Adipose tissue (tissue), 3 donors: Measurements from ENCODE around the gene UNC79. TPM values are rescaled to one million over a fixed set of nuclear protein-coding genes. Genes with fewer than 3 reads are reported as not detected.
"Not testable (repeated sequence)": the region's sequence is repeated elsewhere in the genome, so short reads cannot be mapped to it uniquely, and the experiment has no call there.

Source experiments
- H3K27ac ChIP-seq: one replicate; pipeline ENCODE4 v1.5.1; 2013; ENCODE audit warnings: low read depth, low read length
- WGBS, 3 donors: extraction: QIAGEN DNeasy Blood & Tissue Kit; methylation state at CpG; one replicate each; pipeline ENCODE4 v1.1.7; 2013; 5-methylcytosine and 5-hydroxymethylcytosine counted together
- polyA plus RNA-seq, 3 donors: library from polyadenylated mRNA; stranded (reverse); fragments of 200-250 nt; gene quantifications; one replicate each; pipeline ENCODE4 v1.2.3, GENCODE V29; 2013
- donor health status: healthy with polysubstance abuse.
- donor health status: Bipolar disorder and iron deficiency.
- donor health status: healthy.

UNC79 gene
- polyA plus RNA-seq, 3 donors: 0.10 to 0.63 (median 0.11) TPM

DNA sequence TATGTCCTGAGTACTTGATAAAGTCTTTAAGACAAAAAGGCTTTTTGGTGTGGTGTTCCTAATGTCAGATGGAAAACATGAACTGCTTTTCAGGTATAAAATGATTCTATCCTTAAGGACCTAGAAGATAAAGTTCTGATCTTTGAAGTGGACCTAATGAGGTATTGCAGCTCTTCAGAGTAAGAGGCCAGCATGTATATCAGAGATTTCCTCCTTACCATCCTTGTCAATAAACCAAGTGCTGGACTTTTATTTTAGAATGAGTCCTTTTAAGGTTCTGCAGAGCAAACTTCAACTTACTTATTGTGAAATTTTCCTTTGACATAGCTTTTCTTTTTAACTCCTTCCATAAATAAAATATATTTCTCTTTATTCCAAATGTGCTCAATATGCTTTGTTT is 50.1 kb downstream of the UNC79 start:
- no peak overlapping the region for H3K27ac ChIP-seq

- H3K27ac ChIP-seq: no peak overlapping the region
- 32 to 83% (median 36%) methylated on average over 2 of the region's 2 CpGs for WGBS, 3 donors
Observed at GRCh38 chr14:93481758-93482157, 51.0 kb downstream of the UNC79 start.

GRCh38 chr14:93490001-93490400 is 59.3 kb downstream of the UNC79 start:
- H3K27ac ChIP-seq: no peak overlapping the region
- 65 to 90% (median 66%) methylated on average over 1 of the region's 1 CpG for WGBS, 3 donors

DNA sequence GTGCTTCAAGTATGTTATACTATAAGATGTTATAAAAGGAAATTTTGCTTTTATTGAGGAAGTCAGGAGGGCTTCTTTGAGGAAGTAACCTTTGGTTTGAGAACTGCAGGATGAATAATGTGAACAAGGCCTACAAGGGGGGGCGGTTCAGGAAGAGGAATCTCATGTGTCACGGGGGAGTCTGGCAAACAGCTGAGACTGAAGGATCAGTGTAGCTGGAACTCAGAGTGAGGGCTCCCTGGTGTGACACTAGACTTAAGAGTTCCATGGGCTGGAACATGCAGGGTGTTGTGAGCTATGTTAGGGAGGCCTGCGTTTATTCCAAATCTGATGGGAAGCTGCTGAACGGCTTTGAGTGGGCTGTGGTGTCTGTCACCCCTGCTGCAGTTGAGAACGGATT is 62.3 kb downstream of the UNC79 start:
- 59 to 69% (median 64%) methylated on average over 5 of the region's 5 CpGs for WGBS, 3 donors
- no peak overlapping the region for H3K27ac ChIP-seq

DNA sequence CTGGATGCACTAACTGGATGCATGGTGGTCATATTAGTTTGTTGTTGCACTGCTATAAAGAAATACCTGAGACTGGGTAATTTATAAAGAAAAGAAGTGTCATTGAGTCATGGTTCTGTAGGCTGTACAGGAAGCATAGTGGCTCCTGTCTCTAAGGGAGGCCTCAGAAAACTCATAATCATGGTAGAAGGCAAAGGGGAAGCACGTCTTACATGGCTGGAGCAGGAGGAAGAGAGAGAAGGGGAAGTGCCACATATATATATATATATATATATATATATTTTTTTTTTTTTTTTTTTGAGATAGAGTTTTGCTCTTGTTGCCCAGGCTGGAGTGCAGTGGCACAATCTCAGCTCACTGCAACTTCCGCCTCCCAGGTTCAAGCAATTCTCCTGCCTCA is 62.9 kb downstream of the UNC79 start:
- H3K27ac ChIP-seq: not testable (repeated sequence)
- 62 to 67% (median 65%) methylated on average over 1 to 2 of the region's 2 CpGs for WGBS, 3 donors

- 77 to 90% (median 87%) methylated on average over 3 of the region's 3 CpGs for WGBS, 3 donors
- no peak overlapping the region for H3K27ac ChIP-seq
Observed at GRCh38 chr14:93496856-93497741, 66.4 kb downstream of the UNC79 start.

DNA sequence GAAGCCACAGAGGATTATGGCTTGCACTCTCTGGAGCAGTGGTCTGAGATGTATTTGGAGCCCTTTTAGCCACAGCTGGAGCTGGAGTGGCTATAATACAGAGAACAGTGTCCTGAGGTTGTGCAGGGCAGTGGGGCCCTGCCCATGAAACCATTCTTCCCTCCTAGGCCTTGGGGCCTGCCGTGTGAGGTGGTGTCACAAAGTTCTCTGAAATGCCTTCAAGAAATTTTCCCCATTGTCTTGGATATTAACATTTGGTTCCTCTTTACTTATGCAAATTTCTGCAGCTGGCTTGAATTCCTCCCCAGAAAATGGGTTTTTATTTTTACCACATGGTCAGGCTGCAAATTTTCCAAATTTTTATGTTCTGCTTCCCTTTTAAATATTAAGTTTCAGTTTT is 79.3 kb downstream of the UNC79 start:
- 69 to 96% (median 77%) methylated on average over 1 of the region's 1 CpG for WGBS, 3 donors
- no peak overlapping the region for H3K27ac ChIP-seq

DNA sequence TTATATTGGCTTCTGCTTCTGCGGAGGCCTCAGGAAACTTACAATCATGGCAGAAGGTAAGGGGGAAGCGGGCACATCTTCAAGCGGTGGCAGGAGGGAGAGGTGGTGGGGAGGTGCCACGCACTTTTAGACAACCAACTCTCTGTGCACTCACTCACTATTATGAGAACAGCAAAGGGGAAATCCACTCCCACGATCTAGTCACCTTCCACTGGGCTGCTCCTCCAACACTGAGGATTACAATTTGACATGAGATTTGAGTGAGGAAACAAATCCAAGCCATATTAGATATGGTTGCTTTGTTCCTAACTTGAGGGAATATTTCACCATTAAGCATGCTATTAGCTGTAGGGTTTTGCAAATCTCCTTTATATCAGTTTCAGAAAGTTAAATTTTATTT is 80.3 kb downstream of the UNC79 start:
- 86 to 95% (median 88%) methylated on average over 5 of the region's 5 CpGs for WGBS, 3 donors
- no peak overlapping the region for H3K27ac ChIP-seq

DNA sequence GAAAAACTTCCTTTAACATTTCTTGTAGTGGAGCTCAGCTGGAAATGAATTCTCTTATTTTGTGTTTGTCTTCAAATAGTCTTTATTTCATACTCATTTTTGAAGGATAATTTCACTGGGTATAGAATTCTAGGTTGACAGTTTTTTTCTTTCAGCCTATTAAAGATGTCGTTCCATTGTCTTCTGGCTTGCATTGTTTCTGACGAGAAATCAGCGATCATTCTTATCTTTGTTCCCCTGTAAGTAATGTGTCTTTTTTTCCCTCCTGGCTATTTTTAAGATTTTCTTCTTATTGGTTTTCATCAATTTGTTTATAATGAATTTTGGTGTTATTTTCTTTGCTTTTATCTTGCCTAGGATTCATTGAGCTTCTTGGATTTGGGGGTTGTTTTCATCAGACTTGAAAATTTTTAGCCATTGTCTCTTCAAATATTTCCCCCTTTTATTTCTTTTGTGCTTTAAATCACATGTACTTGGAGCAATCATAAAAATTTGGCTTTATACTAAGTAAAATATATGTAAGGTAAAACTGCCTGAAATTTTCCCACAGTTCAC is 89.4 kb downstream of the UNC79 start:
- 88 to 95% (median 94%) methylated on average over 3 of the region's 3 CpGs for WGBS, 3 donors
- no peak overlapping the region for H3K27ac ChIP-seq

DNA sequence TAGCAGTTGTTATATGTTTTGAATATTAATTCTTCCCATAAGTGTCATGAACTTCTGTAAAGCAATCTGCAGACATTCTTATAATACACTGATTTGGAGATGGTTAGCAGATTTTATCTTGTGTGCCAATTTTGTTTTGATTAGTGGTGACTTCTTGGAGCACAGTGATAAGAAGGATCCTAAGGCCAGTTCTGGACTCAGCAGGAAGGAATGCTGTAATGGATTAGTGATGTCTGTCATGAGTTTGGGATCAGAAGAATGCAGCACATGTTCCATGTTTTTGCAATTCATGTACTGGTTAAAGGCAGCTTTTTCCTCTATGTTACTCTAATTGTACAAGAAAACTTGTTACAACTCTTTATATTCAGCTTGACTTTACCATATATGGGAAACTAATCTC is 91.5 kb downstream of the UNC79 start:
- H3K27ac ChIP-seq: no peak overlapping the region

GRCh38 chr14:93525216-93525615 is 94.5 kb downstream of the UNC79 start:
- not testable (repeated sequence) for H3K27ac ChIP-seq
- WGBS, 3 donors: 85 to 86% (median 86%) methylated on average over 5 of the region's 5 CpGs

DNA sequence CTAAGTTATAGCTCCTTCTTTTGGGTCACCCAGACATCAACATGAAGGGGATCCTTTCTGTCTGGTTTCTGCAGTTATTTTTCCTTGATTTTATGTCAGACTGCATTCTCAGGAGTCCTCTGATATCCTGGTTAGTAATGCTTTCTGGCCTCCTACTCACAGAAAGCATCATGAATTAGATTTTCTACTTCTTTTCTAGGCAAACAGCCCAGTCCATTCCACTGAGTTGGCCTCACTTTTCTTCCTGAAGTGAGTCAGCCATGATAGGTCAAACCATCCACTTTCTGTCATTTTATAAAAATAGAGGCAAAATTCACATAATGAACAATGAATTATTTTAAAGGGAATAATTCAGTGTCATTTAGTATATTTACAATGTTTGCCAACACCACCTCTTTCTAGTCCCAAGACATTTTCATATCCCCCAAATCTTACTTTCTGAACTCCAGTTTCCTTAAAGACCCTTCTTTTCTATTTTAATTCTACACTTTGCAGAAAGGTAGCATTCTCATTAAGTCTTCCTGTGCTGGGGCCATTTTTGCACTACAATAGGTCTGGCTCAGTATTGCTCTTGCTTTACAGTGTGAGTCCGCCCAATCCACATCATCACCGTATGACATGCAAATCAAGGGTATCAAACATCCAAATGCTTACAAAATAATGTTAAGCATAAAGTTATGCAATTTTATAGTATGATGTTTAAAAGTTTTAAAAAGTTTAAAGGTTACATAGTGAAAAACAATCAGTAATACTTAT is 95.1 kb downstream of the UNC79 start:
- no peak overlapping the region for H3K27ac ChIP-seq
- 94 to 97% (median 94%) methylated on average over 2 of the region's 2 CpGs for WGBS, 3 donors

DNA sequence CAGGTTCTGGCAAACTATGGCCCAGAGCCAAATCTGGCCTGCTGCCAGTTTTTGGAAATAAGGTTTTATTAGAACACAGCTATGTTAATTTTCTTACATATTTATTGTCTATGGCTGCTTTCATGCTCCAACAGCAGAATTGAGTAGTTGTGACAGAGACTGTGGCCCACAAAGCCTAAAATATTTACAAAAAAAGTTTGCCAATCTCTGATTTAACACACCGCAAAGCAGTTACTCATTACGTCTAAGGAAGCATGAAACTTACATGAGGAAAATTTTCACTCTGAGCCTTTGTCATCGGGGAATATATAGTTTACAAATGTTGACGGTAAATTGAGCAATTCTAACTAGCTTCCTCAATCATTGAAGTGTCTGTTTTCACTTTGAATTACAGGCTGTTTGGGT is 96.5 kb downstream of the UNC79 start:
- no peak overlapping the region for H3K27ac ChIP-seq
- 22 to 74% (median 39%) methylated on average over 4 of the region's 4 CpGs for WGBS, 3 donors

GRCh38 chr14:93528884-93529558 is 98.3 kb downstream of the UNC79 start:
- H3K27ac ChIP-seq: no peak overlapping the region
- WGBS, 3 donors: 92 to 100% (median 92%) methylated on average over 1 of the region's 1 CpG

- WGBS, 3 donors: 92 to 100% (median 93%) methylated on average over 1 of the region's 1 CpG
Observed at GRCh38 chr14:93531644-93532043, 100.9 kb downstream of the UNC79 start.

GRCh38 chr14:93532541-93532940 is 101.8 kb downstream of the UNC79 start:
- WGBS, 3 donors: 54 to 74% (median 64%) methylated on average over 2 of the region's 2 CpGs

More at GRCh38 chr14:93531644-93532043, 100.9 kb downstream of the UNC79 start:
- H3K27ac ChIP-seq: no peak overlapping the region

GRCh38 chr14:93533437-93533836 is 102.7 kb downstream of the UNC79 start:
- WGBS, 3 donors: 72 to 81% (median 73%) methylated on average over 2 of the region's 2 CpGs
- no peak overlapping the region for H3K27ac ChIP-seq

More at GRCh38 chr14:93532541-93532940, 101.8 kb downstream of the UNC79 start:
- no peak overlapping the region for H3K27ac ChIP-seq

DNA sequence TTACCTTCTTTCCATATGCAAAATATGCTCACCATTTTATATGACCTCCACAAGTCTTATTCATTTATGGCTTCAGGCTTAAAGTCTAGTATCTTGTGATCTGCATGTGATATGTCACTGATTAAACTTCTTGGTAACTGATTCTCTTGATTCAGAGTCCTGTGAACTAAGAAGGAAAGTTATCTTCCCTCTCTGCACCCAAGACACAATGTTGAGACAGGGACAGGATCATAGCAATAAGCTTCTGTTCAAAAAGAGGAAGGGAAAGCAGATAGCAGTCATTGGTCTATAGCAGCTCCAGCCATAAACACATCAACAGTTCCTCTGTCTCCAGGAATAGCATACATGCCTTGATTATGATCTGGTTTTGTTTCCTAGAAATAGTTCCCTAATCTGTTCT is 103.1 kb downstream of the UNC79 start:
- no peak overlapping the region for H3K27ac ChIP-seq

- WGBS, 3 donors: 81 to 86% (median 84%) methylated on average over 3 of the region's 3 CpGs
- H3K27ac ChIP-seq: no peak overlapping the region
Observed at GRCh38 chr14:93535537-93535936, 104.8 kb downstream of the UNC79 start.
